Smooth muscle cell (in vitro differentiated cells): ENCODE data around the gene ATG4D. TPM values are rescaled to one million over a fixed set of nuclear protein-coding genes. Genes with fewer than 3 reads are reported as not detected.

Experiments
- DNase-seq: peaks from one replicate; lab custom pipeline; 2025; ENCODE audit not compliant: unreplicated experiment; lab: John Stamatoyannopoulos, UW
- H2AFZ ChIP-seq: fragments of 200-600 bp; sonication (generic); 2 replicates; pipeline ENCODE4 v1.6.0; 2016; ENCODE audit warnings: antibody characterized with exemption, low read depth, mild to moderate bottlenecking
- H3F3A ChIP-seq: fragments of 200-600 bp; sonication (generic); 2 replicates; pipeline ENCODE4 v1.6.0; 2017; ENCODE audit warnings: antibody characterized with exemption, low read depth
- H3K27ac ChIP-seq: fragments of 200-600 bp; sonication (generic); 2 replicates; pipeline ENCODE4 v1.5.1; 2016; ENCODE audit warnings: low read depth, mild to moderate bottlenecking
- H3K27me3 ChIP-seq: fragments of 200-600 bp; sonication (generic); 2 replicates; pipeline ENCODE4 v1.6.1; 2016; ENCODE audit warnings: low read depth, mild to moderate bottlenecking
- H3K36me3 ChIP-seq: fragments of 200-600 bp; sonication (generic); 2 replicates; pipeline ENCODE4 v1.5.1; 2016; ENCODE audit warnings: low read depth
- H3K4me1 ChIP-seq: fragments of 200-600 bp; sonication (generic); 2 replicates; pipeline ENCODE4 v1.5.1; 2016; ENCODE audit warnings: low read depth
- H3K4me2 ChIP-seq: fragments of 200-600 bp; sonication (generic); 2 replicates; pipeline ENCODE4 v1.6.0; 2016; ENCODE audit warnings: mild to moderate bottlenecking
- H3K4me3 ChIP-seq: fragments of 200-600 bp; sonication (generic); 2 replicates; pipeline ENCODE4 v1.5.1; 2016; ENCODE audit warnings: mild to moderate bottlenecking
- H3K79me2 ChIP-seq: fragments of 200-600 bp; sonication (generic); 2 replicates; pipeline ENCODE4 v1.6.0; 2016; ENCODE audit warnings: low read depth, mild to moderate bottlenecking
- H3K9ac ChIP-seq: fragments of 200-600 bp; sonication (generic); 2 replicates; pipeline ENCODE4 v1.6.0; 2016; ENCODE audit warnings: low read depth
- H3K9me3 ChIP-seq: fragments of 200-600 bp; sonication (generic); replicated peaks from 2 replicates; pipeline ENCODE4 v1.5.1; 2016; ENCODE audit warnings: low read depth
- H4K20me1 ChIP-seq: fragments of 200-600 bp; sonication (generic); 2 replicates; pipeline ENCODE4 v1.6.0; 2016; ENCODE audit warnings: low read depth
- CTCF ChIP-seq: fragments of 200-600 bp; sonication (generic); IDR thresholded peaks from 2 replicates; pipeline ENCODE4 v1.5.1; 2017; ENCODE audit warnings: borderline replicate concordance, mild to moderate bottlenecking, antibody characterized with exemption; ENCODE audit not compliant: insufficient read depth, poor library complexity, severe bottlenecking
- WGBS: methylation state at CpG from one replicate; pipeline ENCODE4 v1.1.7; 2016; ENCODE audit warnings: low lambda C conversion rate; 5-methylcytosine and 5-hydroxymethylcytosine counted together
- polyA plus RNA-seq: library from polyadenylated mRNA; unstranded; fragments of >200 nt; fragmentation: Nextera tagmentation; extraction: Ambion mirVana; gene quantifications from 2 replicates; pipeline ENCODE4 v1.2.1, GENCODE V29; 2016
- total RNA-seq: library from RNA; depleted of rRNA; stranded (reverse); fragments of >200 nt; gene quantifications from 2 replicates; pipeline ENCODE4 v1.2.3, GENCODE V29; 2014

ATG4D gene
- total and polyA plus RNA-seq, 2 experiments from 2014 or later = 12.9 to 19.0 TPM

- 86% methylated on average over 2 of the region's 2 CpGs for WGBS
- H3K9me3 ChIP-seq = no peaks in the 10 kb centered on the region
- no peaks in the 10 kb centered on the region for H3F3A ChIP-seq
- no peak for DNase-seq
- no peak overlapping the region for H3K4me3 ChIP-seq
- H4K20me1 ChIP-seq = no peaks in the 10 kb centered on the region
- no peaks in the 10 kb centered on the region for H3K27me3 ChIP-seq
- H3K4me2 ChIP-seq = no peak overlapping the region
- peaks cover 44% of the 10 kb centered on the region for H3K79me2 ChIP-seq
- TF ChIP-seq CTCF = no peak
- H3K36me3 ChIP-seq = peaks cover 5% of the 10 kb centered on the region
- H3K9ac ChIP-seq = no peak overlapping the region
- peaks cover 11% of the 10 kb centered on the region for H3K4me1 ChIP-seq
- no peak overlapping the region for H3K27ac ChIP-seq
- H2AFZ ChIP-seq = no peak overlapping the region
Measured at GRCh38 chr19:10500247-10500592, 43.5 kb upstream of the ATG4D start.

- no peak for TF ChIP-seq CTCF
- peaks cover 11% of the 10 kb centered on the region for H3K4me1 ChIP-seq
- H4K20me1 ChIP-seq = no peaks in the 10 kb centered on the region
- peaks cover 39% of the 10 kb centered on the region for H3K79me2 ChIP-seq
- H3K27ac ChIP-seq = peak overlapping the region; percentile 75
- peak overlapping the region; percentile 92 for H2AFZ ChIP-seq
- H3K4me2 ChIP-seq = peak overlapping the region; percentile 89
- no peaks in the 10 kb centered on the region for H3K27me3 ChIP-seq
- 4% methylated on average over 35 of the region's 35 CpGs for WGBS
- DNase-seq = peak; percentile 47
- H3F3A ChIP-seq = no peaks in the 10 kb centered on the region
- peak overlapping the region; percentile 85 for H3K4me3 ChIP-seq
- H3K9me3 ChIP-seq = no peaks in the 10 kb centered on the region
- H3K9ac ChIP-seq = peak overlapping the region; percentile 92
- H3K36me3 ChIP-seq = no peaks in the 10 kb centered on the region
Measured at GRCh38 chr19:10501971-10502523, 41.7 kb upstream of the ATG4D start.

GRCh38 chr19:10502524-10503001 is 41.1 kb upstream of the ATG4D start:
- no peaks in the 10 kb centered on the region for H3K9me3 ChIP-seq
- H3K9ac ChIP-seq = peak overlapping the region; percentile 92
- no peaks in the 10 kb centered on the region for H3K36me3 ChIP-seq
- WGBS = under 1% methylated on average over 36 of the region's 65 CpGs
- TF ChIP-seq CTCF = no peak
- no peaks in the 10 kb centered on the region for H3F3A ChIP-seq
- DNase-seq = peak; percentile 76
- H3K79me2 ChIP-seq = peaks cover 36% of the 10 kb centered on the region
- peaks cover 11% of the 10 kb centered on the region for H3K4me1 ChIP-seq
- H3K4me3 ChIP-seq = peak overlapping the region; percentile 85
- peak overlapping the region; percentile 92 for H2AFZ ChIP-seq
- peak overlapping the region; percentile 89 for H3K4me2 ChIP-seq
- H3K27me3 ChIP-seq = no peaks in the 10 kb centered on the region
- peak overlapping the region; percentile 75 for H3K27ac ChIP-seq
- no peaks in the 10 kb centered on the region for H4K20me1 ChIP-seq
